GM18526 (cell line): Measurements from ENCODE around the gene DGKB.

Experiments used
- POLR2A ChIP-seq: IDR thresholded peaks from 3 replicates; pipeline ENCODE4 v1.6.1; 2011; ENCODE audit not compliant: insufficient read length; ENCODE audit errors: extremely low read depth

DGKB gene

GRCh38 chr7:14697684-14698083, 204.9 kb downstream of the DGKB start:
- TF ChIP-seq POLR2A: no peak

- TF ChIP-seq POLR2A: no peak
These were observed 210.9 kb downstream of the DGKB start for GRCh38 chr7:14691597-14692203.

DNA sequence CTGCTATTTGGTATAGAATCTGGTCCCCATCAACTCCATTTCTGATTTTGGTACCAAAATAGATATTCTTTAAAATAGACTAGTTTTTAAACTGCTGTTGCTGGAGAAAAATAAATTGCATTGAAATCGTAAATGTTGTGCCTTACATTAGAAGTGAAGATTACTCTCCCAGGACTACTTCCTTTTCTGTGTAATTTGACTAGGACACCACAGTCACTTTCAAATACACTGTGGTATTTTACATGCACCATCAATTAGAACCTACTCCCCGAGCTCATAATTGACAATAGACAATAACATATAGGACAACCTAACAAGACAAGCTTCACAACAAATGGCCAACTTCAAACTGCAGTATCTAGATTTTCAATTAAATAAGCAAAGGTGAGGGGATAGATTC, 211.5 kb downstream of the DGKB start:
- no peak for TF ChIP-seq POLR2A

GRCh38 chr7:14690486-14690885, 212.1 kb downstream of the DGKB start:
- TF ChIP-seq POLR2A: no peak

DNA sequence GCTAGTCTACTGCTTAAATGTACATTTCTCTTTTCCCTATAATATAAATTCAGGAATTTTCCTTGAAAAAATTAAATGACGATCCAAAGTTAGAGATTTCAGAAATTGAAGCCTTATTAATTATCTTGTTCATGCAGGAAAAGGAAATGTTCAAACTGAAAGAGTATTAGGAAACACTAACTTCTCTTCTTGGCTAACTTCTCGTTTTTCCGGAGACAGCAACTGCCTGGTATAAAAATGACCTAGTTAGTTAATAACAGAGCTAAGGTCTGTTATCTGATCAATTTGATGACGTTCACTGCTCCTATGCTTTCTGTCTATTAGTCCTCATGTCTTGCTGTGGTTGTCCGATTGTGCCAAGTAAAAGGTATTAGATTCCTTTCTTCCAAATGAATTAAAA, 212.5 kb downstream of the DGKB start:
- no peak for TF ChIP-seq POLR2A

- TF ChIP-seq POLR2A: no peak
These were observed 214.3 kb downstream of the DGKB start for GRCh38 chr7:14688208-14688607.

DNA sequence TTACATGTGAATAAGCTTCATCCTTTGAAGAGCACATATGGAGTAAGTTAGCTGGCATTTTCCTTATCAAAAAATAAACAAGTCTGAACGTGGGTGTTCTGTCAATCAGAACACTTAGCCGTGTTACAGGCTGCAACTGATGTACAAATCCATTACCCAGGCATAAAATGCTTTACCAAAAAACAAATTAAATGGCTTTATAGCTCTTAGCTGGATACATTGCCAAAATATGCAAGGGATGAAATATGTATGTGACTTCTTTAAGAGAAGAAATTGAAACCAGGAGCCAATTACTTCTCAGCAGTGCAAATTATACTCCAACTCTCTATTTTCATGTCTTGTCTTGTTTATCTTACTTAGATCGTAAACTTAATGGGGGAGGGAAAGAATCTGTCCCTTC, 214.8 kb downstream of the DGKB start:
- no peak for TF ChIP-seq POLR2A

- no peak for TF ChIP-seq POLR2A
These were observed 215.3 kb downstream of the DGKB start for GRCh38 chr7:14687241-14687640.

DNA sequence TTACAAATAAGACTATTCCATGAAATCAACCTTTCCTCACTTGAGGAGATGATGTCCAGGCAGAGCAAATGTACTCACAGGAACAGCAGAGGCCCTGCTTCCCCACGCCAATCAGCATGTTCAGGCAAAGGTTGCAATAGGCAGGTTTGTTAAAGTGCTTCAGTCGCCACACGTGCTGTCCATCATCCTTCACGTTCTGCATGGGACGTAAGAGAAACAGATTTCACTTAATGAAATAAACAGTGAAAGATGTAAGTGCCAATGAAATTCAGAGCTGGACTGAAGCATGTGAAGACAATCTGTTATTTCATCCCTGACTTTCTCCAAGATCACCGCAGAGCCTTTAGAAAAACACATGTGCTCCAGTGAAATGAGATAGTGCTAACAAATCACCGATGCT, 217.4 kb downstream of the DGKB start:
- no peak for TF ChIP-seq POLR2A

- no peak for TF ChIP-seq POLR2A
These were observed 219.6 kb downstream of the DGKB start for GRCh38 chr7:14682910-14683465.

DNA sequence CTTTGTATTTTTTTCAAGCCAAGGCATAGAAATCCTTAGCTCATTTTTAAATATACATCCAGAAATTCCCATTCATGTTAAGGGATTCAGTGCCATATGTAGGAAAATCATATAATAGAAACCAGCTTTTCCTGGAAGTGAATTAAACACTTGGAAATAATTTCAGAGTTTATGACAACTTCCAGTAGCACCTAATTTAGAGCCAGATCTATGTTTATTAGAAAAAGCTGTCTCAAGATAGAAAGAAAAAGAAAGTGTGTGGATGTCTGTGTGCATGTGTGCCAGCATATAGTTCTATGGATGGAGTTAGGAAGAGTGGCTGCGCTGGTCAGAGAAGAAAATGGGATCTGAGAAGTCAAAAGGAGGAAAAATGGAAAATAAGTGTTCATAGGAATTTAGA, 225.7 kb downstream of the DGKB start:
- no peak for TF ChIP-seq POLR2A

DNA sequence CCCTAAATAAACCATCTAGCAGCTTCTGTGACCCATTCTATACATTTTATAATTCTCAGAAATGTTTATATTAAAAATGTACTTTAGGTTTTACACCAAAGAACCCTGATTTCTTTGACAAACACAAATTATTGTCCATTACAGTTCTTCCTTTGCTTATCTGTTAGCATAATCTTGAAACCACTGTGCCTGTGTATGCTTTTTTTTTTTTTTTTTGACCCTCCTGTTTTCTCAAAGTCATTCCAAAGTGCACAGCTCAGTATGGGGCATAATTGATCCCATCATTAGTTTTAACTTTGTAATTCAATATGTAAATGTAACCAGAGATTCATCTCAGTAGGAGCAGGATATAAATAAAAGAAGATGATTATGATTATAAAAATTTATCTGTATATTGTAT, 229.3 kb downstream of the DGKB start:
- no peak for TF ChIP-seq POLR2A

GRCh38 chr7:14666913-14667312, 235.6 kb downstream of the DGKB start:
- TF ChIP-seq POLR2A: no peak

DNA sequence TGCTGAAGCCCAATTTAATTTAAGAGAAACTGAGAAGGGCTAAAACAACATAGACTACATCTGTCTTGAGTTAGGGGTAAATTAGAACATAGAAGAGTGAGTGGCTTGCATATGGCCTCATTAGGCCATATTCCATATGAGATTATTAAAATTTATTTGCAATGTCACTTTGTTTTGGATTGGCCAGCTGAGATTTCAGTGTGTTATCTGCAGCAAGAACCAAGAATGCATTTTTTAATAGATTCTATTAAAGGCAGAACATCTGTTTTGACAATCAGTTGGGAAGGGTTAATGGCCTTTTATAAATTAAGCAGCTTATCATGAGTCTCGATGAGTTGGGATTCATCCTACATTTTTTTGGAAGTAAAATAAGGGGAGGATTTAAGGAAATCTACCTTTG, 236.2 kb downstream of the DGKB start:
- no peak for TF ChIP-seq POLR2A

DNA sequence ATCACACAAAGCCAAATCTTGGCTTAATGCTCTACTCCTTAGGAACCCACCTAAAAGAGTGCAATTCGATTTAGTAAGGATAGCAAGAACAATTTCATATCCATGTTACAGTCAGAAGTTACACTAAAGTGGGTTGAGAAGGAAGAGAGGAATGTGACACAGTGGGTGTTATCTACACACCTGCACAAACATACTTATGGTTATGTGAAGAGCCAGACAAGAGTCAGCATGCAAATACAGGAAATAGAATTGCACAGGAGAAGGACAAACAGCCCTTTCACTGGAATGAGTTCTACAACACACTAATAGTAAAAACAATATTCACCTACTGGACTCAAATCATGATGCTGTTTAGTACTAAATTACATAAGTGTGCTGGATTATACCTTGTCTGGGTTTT, 262.8 kb downstream of the DGKB start:
- TF ChIP-seq POLR2A: no peak

GRCh38 chr7:14639329-14639728, 263.2 kb downstream of the DGKB start:
- TF ChIP-seq POLR2A: no peak

GRCh38 chr7:14637968-14638367, 264.6 kb downstream of the DGKB start:
- TF ChIP-seq POLR2A: no peak
